Endothelial cell of umbilical vein (primary cell): ENCODE results near the gene USP2. TPM values are rescaled to one million over a fixed set of nuclear protein-coding genes. Genes with fewer than 3 reads are reported as not detected.

ENCODE experiments used
- BruUV-seq: library from RNA; stranded (reverse); fragments of 400-500 nt; replicated peaks from 2 replicates; lab custom pipeline; 2021; lab: Mats Ljungman, UMichigan
- CTCF ChIA-PET: fragments of 300-600, 350-600 bp; sonication (Branson Sonifier 250); formaldehyde crosslinking; loops from one replicate; lab custom pipeline; 2021; ENCODE audit warnings: antibody characterized with exemption, inconsistent platforms; lab: Charles Lee
- POLR2A ChIA-PET: fragments of 300-600, 350-600 bp; sonication (Branson Sonifier 250); formaldehyde crosslinking; loops from one replicate; lab custom pipeline; 2021; ENCODE audit warnings: antibody characterized with exemption, inconsistent platforms; lab: Charles Lee
- DNase-seq: peaks from one replicate; pipeline ENCODE4 v3.0.0-alpha.2; 2011; ENCODE audit warnings: low read depth, low spot score
- FAIRE-seq: peaks from 2 replicates; lab custom pipeline; 2011; peaks lifted over from hg19 to GRCh38; lab: Jason Lieb, UNC
- H2AFZ ChIP-seq: 2 replicates; pipeline ENCODE4 v1.6.0; 2012; ENCODE audit warnings: low read depth, low read length, control low read depth, inconsistent platforms
- H3K27ac ChIP-seq: 2 replicates; pipeline ENCODE4 v1.5.1; 2011; ENCODE audit warnings: low read depth, mild to moderate bottlenecking, control low read depth, low read length, moderate library complexity; ENCODE audit not compliant: insufficient read depth
- H3K27me3 ChIP-seq, 2 experiments: 2 replicates each; pipeline versions ENCODE4 v1.6.0 to v1.6.1; 2011; ENCODE audit warnings: low read length in 2 of 2, mixed read lengths in 1 of 2; ENCODE audit not compliant: control insufficient read depth in 2 of 2, insufficient read depth in 2 of 2
- H3K36me3 ChIP-seq, 2 experiments: 2 replicates in 1 of 2; 3 replicates in 1 of 2; pipeline ENCODE4 v1.5.1; 2011; ENCODE audit warnings: low read length in 2 of 2, mild to moderate bottlenecking in 1 of 2, moderate library complexity in 1 of 2; ENCODE audit not compliant: control insufficient read depth in 2 of 2, insufficient read depth in 2 of 2; ENCODE audit errors: extremely low read depth in 1 of 2
- H3K4me1 ChIP-seq: 3 replicates; pipeline ENCODE4 v1.5.1; 2011; ENCODE audit warnings: mild to moderate bottlenecking, low read length; ENCODE audit not compliant: control insufficient read depth, insufficient read depth; ENCODE audit errors: extremely low read depth
- H3K4me2 ChIP-seq: 2 replicates; pipeline ENCODE4 v1.6.1; 2011; ENCODE audit warnings: low read length, control low read depth, mixed read lengths; ENCODE audit not compliant: insufficient read depth
- H3K4me3 ChIP-seq, 3 experiments: fragments of 200-600 bp in 1 of 3; sonication (generic), shearing (Covaris generic) in 1 of 3; replicated peaks in 1 of 3; 2 replicates each; pipeline ENCODE4 v1.5.1; 2011 to 2016; ENCODE audit warnings: control low read depth in 3 of 3, low read length in 3 of 3, mild to moderate bottlenecking in 2 of 3, inconsistent platforms in 1 of 3, low read depth in 1 of 3, moderate library complexity in 1 of 3; ENCODE audit not compliant: insufficient read depth in 1 of 3
- H3K79me2 ChIP-seq: 2 replicates; pipeline ENCODE4 v1.6.0; 2012; ENCODE audit warnings: low read length, inconsistent platforms; ENCODE audit not compliant: control insufficient read depth, insufficient read depth
- H3K9ac ChIP-seq: replicated peaks from 2 replicates; pipeline ENCODE3; 2011; ENCODE audit warnings: low read length, control low read depth; ENCODE audit not compliant: insufficient read depth; ENCODE audit errors: extremely low read depth
- H3K9me1 ChIP-seq: replicated peaks from 3 replicates; pipeline ENCODE4 v1.6.0; 2011; ENCODE audit warnings: mild to moderate bottlenecking, low read length; ENCODE audit not compliant: control insufficient read depth, insufficient read depth; ENCODE audit errors: extremely low read depth
- H3K9me3 ChIP-seq: replicated peaks from 2 replicates; pipeline ENCODE4 v1.5.1; 2012; ENCODE audit warnings: low read length, inconsistent platforms; ENCODE audit not compliant: control insufficient read depth, insufficient read depth
- H4K20me1 ChIP-seq: replicated peaks from 2 replicates; pipeline ENCODE3; 2011; ENCODE audit warnings: mild to moderate bottlenecking, low read length; ENCODE audit not compliant: control insufficient read depth, insufficient read depth; ENCODE audit errors: extremely low read depth
- EZH2 ChIP-seq: IDR thresholded peaks from 2 replicates; pipeline ENCODE4 v1.6.1; 2012; ENCODE audit warnings: borderline replicate concordance, low read depth, mild to moderate bottlenecking, moderate library complexity, low read length, inconsistent platforms; ENCODE audit not compliant: severe bottlenecking
- FOS ChIP-seq: IDR thresholded peaks from 2 replicates; pipeline ENCODE4 v1.6.1; 2011; ENCODE audit warnings: mild to moderate bottlenecking, low read length, moderate library complexity, borderline replicate concordance; ENCODE audit not compliant: insufficient read depth
- JUN ChIP-seq: IDR thresholded peaks from 2 replicates; pipeline ENCODE4 v1.6.1; 2011; ENCODE audit warnings: borderline replicate concordance, low read depth; ENCODE audit not compliant: insufficient read length, insufficient read depth
- MAX ChIP-seq: IDR thresholded peaks from 2 replicates; pipeline ENCODE4 v1.6.1; 2011; ENCODE audit not compliant: insufficient read depth, insufficient read length
- POLR2A ChIP-seq: IDR thresholded peaks from 2 replicates; pipeline ENCODE4 v1.6.1; 2012; ENCODE audit warnings: low read depth, mild to moderate bottlenecking, control low read depth, low read length
- dilution Hi-C: fragments of 300-500 bp; cut with MboI; formaldehyde crosslinking; loops from one replicate; pipeline ENCODE4 v1.15.0; 2019; ENCODE audit warnings: low sequenced_read_pairs; ENCODE audit not compliant: extremely low pct_ligation_motif_present
- intact Hi-C: fragments of 100-400 bp; cut with micrococcal nuclease; formaldehyde crosslinking; loops from one replicate; pipeline ENCODE4 v1.10.0; 2022
- polyA plus RNA-seq, 4 experiments: library from polyadenylated mRNA; depleted of rRNA in 3 of 4; stranded (reverse) in 3 of 4; unstranded in 1 of 4; fragments of >200 nt; gene quantifications; 2 replicates each; pipeline versions ENCODE4 v1.2.1 to v1.2.3, GENCODE V29; 2011 to 2012; ENCODE audit warnings: missing spikeins in 1 of 4
- total RNA-seq: library from RNA; stranded (reverse); gene quantifications from 2 replicates; pipeline ENCODE4 v1.2.3, GENCODE V29; 2021

Gene USP2
- total and polyA plus RNA-seq, 2 donors (not counting 3 experiments of a cell fraction or from before 2014, with no cell fraction given), result 0.21 to 1.2 TPM

- no peak for TF ChIP-seq MAX
- CTCF ChIA-PET, result interaction anchor here (15.9 kb wide), 1 partner anchor 9 kb away, joined by 301 read pairs; the partner anchor contains the start of gene C1QTNF5
- no peaks in the 10 kb centered on the region for H3K9me1 ChIP-seq
- H3K27ac ChIP-seq, result no peak overlapping the region
- no TSS peak for BruUV-seq
- no peak overlapping the region for H2AFZ ChIP-seq
- POLR2A ChIA-PET, result no interaction called here
- intact Hi-C loops (no loop called here), dilution Hi-C loops (no loop called here)
- H3K4me1 ChIP-seq, result peaks cover 9% of the 10 kb centered on the region
- no peak overlapping the region for H3K9ac ChIP-seq
- no peaks in the 10 kb centered on the region for H3K9me3 ChIP-seq
- DNase-seq, result no peak
- FAIRE-seq, result peak; percentile 12
- no peak overlapping the region for H3K4me3 ChIP-seq
- peaks cover 6% of the 10 kb centered on the region for H3K79me2 ChIP-seq
- H4K20me1 ChIP-seq, result no peaks in the 10 kb centered on the region
- H3K27me3 ChIP-seq, result peaks cover 0 to 6% of the 10 kb centered on the region in 2 experiments
- no peak overlapping the region for H3K4me2 ChIP-seq
- no peaks in the 10 kb centered on the region for H3K36me3 ChIP-seq
These were observed 51.3 kb downstream of the USP2 start for GRCh38 chr11:119330237-119330636.

- DNase-seq, result no peak
- no peak for FAIRE-seq
- intact Hi-C loops, result no loop called here
- no peaks in the 10 kb centered on the region for H4K20me1 ChIP-seq
- no peaks in the 10 kb centered on the region for H3K9me1 ChIP-seq
- H3K27ac ChIP-seq, result no peak overlapping the region
- no peaks in the 10 kb centered on the region for H3K36me3 ChIP-seq
- no TSS peak for BruUV-seq
- H3K4me1 ChIP-seq, result peaks cover 3% of the 10 kb centered on the region
- no peaks in the 10 kb centered on the region for H3K9me3 ChIP-seq
- no peak for TF ChIP-seq JUN
- TF ChIP-seq POLR2A, result no peak
- TF ChIP-seq MAX, result no peak
- no peak for TF ChIP-seq EZH2
- no peak for TF ChIP-seq FOS
- no peak overlapping the region for H2AFZ ChIP-seq
- no peaks in the 10 kb centered on the region for H3K79me2 ChIP-seq
- H3K27me3 ChIP-seq, result peaks cover 0 to 6% of the 10 kb centered on the region in 2 experiments
- H3K4me3 ChIP-seq, result no peak overlapping the region
- POLR2A ChIA-PET, result no interaction called here
- H3K4me2 ChIP-seq, result no peak overlapping the region
- dilution Hi-C loops, result no loop called here
- H3K9ac ChIP-seq, result no peak overlapping the region
- CTCF ChIA-PET, result interaction anchor here (15.9 kb wide), 1 partner anchor 10 kb away, joined by 301 read pairs; the partner anchor contains the start of gene C1QTNF5
These were observed 52.2 kb downstream of the USP2 start for GRCh38 chr11:119329320-119329719.
